ENCODE results near the gene ADARB1.

DNA sequence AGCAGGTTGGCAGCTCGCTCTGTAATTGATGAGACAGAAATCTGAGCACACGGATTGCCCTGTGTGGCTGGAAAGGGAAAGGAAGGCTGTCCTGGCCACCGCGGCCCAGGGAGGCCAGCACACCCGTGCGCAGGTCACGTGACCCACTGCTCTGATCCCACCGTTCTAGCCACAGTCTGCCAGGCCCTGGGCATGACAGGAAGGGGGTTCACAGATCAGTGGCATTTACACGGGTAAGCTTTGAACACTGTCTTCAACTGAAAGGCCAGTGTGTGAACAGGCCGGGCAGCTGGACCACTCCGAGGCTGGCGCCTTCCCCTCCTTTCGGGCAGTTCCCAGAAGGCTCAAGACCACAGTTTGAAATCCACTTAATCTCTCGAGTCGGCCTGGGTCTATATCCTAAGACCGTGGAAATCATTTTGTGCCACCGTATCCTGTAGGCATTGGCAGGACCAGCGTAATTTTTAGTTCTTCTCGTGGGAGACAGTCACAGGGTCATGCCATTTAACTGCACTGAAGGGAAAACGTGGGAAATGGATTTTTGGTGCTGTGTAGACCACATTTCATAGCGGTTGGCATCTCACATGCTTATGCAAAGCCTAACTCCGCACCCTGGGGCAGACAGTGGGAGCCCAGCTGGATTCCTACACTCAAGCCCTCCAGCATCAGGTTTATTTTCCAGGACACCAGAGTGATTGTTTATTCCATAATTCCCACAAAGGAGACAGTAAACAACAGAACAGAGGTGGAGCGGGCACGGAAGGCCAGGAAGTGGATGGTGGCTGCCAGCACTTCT, 3.1 kb upstream of the ADARB1 start:
- TF ChIP-seq, protein P1, sequence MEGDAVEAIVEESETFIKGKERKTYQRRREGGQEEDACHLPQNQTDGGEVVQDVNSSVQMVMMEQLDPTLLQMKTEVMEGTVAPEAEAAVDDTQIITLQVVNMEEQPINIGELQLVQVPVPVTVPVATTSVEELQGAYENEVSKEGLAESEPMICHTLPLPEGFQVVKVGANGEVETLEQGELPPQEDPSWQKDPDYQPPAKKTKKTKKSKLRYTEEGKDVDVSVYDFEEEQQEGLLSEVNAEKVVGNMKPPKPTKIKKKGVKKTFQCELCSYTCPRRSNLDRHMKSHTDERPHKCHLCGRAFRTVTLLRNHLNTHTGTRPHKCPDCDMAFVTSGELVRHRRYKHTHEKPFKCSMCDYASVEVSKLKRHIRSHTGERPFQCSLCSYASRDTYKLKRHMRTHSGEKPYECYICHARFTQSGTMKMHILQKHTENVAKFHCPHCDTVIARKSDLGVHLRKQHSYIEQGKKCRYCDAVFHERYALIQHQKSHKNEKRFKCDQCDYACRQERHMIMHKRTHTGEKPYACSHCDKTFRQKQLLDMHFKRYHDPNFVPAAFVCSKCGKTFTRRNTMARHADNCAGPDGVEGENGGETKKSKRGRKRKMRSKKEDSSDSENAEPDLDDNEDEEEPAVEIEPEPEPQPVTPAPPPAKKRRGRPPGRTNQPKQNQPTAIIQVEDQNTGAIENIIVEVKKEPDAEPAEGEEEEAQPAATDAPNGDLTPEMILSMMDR (conservative IDR thresholded peaks at IDR 0.05; ENCODE audit: low read length), result no peak
- TF ChIP-seq EZH2phosphoT487 (IDR thresholded peaks at IDR 0.05; ENCODE audit: borderline replicate concordance, low read depth, low read length), result no peak

Data from OCI-LY7 (cell line).